ENCODE results near the gene CPN1.

- TF ChIP-seq ZNF644 (tag; IDR thresholded peaks at IDR 0.05; ENCODE audit: low read depth) (no peak), MXI1 (IDR thresholded peaks at IDR 0.05; ENCODE audit: low read depth, low read length) (no peak)
Measured at GRCh38 chr10:100033766-100034418, 47.8 kb downstream of the CPN1 start.

Data from K562 (cell line).